H9 (cell line): ENCODE data around the gene GAS2. TPM values are rescaled to one million over a fixed set of nuclear protein-coding genes. Genes with fewer than 3 reads are reported as not detected.

Source experiments
- DNase-seq: peaks from one replicate; pipeline ENCODE4 v3.0.0-alpha.2; 2017
- H2AFZ ChIP-seq: one replicate; pipeline ENCODE4 v1.6.1; 2013; ENCODE audit warnings: mild to moderate bottlenecking, low read length, control low read depth, moderate library complexity
- H2AK5ac ChIP-seq: 2 replicates; pipeline ENCODE4 v1.6.1; 2013; ENCODE audit warnings: low read length, control low read depth, mixed read lengths; ENCODE audit not compliant: insufficient read length
- H2BK120ac ChIP-seq: one replicate; pipeline ENCODE4 v1.6.1; 2013; ENCODE audit warnings: low read depth, mild to moderate bottlenecking, low read length, control low read depth, inconsistent platforms; ENCODE audit not compliant: poor library complexity, severe bottlenecking
- H2BK12ac ChIP-seq: 2 replicates; pipeline ENCODE4 v1.6.1; 2013; ENCODE audit warnings: low read length, control low read depth, mixed read lengths, low read depth; ENCODE audit not compliant: insufficient read length
- H2BK15ac ChIP-seq: 2 replicates; pipeline ENCODE4 v1.6.1; 2013; ENCODE audit warnings: low read depth, low read length, control low read depth
- H2BK20ac ChIP-seq: one replicate; pipeline ENCODE4 v1.6.1; 2013; ENCODE audit warnings: low read depth, mild to moderate bottlenecking, low read length, control low read depth, inconsistent platforms; ENCODE audit not compliant: poor library complexity, severe bottlenecking
- H2BK5ac ChIP-seq: 2 replicates; pipeline ENCODE4 v1.6.1; 2013; ENCODE audit warnings: low read length, control low read depth, mixed read lengths; ENCODE audit not compliant: insufficient read length
- H3K14ac ChIP-seq: 2 replicates; pipeline ENCODE4 v1.6.1; 2013; ENCODE audit warnings: low read length, control low read depth; ENCODE audit not compliant: insufficient read depth
- H3K18ac ChIP-seq: 2 replicates; pipeline ENCODE4 v1.6.1; 2013; ENCODE audit warnings: low read depth, mild to moderate bottlenecking, mixed read lengths, low read length, control low read depth; ENCODE audit not compliant: insufficient read length
- H3K23ac ChIP-seq: 2 replicates; pipeline ENCODE4 v1.6.1; 2013; ENCODE audit warnings: low read length, control low read depth, mixed read lengths, low read depth; ENCODE audit not compliant: insufficient read length
- H3K23me2 ChIP-seq: 2 replicates; pipeline ENCODE4 v1.6.1; 2013; ENCODE audit warnings: low read depth, mild to moderate bottlenecking, mixed read lengths, low read length, control low read depth; ENCODE audit not compliant: insufficient read length, poor library complexity, severe bottlenecking
- H3K27ac ChIP-seq: 2 replicates; pipeline ENCODE4 v1.5.1; 2013; ENCODE audit warnings: low read length, control low read depth, mixed read lengths, low read depth; ENCODE audit not compliant: insufficient read length
- H3K27me3 ChIP-seq: 2 replicates; pipeline ENCODE4 v1.6.1; 2013; ENCODE audit warnings: low read length, control low read depth, inconsistent platforms; ENCODE audit not compliant: insufficient read depth
- H3K4ac ChIP-seq: 2 replicates; pipeline ENCODE4 v1.6.1; 2013; ENCODE audit warnings: low read depth, mild to moderate bottlenecking, control low read depth, inconsistent platforms, low read length, moderate library complexity
- H3K4me1 ChIP-seq: 2 replicates; pipeline ENCODE4 v1.6.1; 2013; ENCODE audit warnings: low read length, control low read depth, inconsistent platforms; ENCODE audit not compliant: insufficient read depth
- H3K4me2 ChIP-seq: 2 replicates; pipeline ENCODE4 v1.6.1; 2013; ENCODE audit warnings: low read length, control low read depth, mixed read lengths; ENCODE audit not compliant: insufficient read length, insufficient read depth
- H3K56ac ChIP-seq: 2 replicates; pipeline ENCODE4 v1.6.1; 2013; ENCODE audit warnings: low read depth, mild to moderate bottlenecking, mixed read lengths, low read length, control low read depth; ENCODE audit not compliant: insufficient read length
- H3K79me1 ChIP-seq: 2 replicates; pipeline ENCODE4 v1.6.1; 2013; ENCODE audit warnings: low read depth, mild to moderate bottlenecking, moderate library complexity, low read length, control low read depth, inconsistent platforms; ENCODE audit not compliant: insufficient read depth, poor library complexity, severe bottlenecking
- H3K79me2 ChIP-seq: 2 replicates; pipeline ENCODE4 v1.6.1; 2013; ENCODE audit warnings: low read length, control low read depth, inconsistent platforms; ENCODE audit not compliant: insufficient read depth
- H3K9ac ChIP-seq: 2 replicates; pipeline ENCODE4 v1.6.1; 2013; ENCODE audit warnings: low read length, control low read depth, mixed read lengths; ENCODE audit not compliant: insufficient read length; ENCODE audit errors: extremely low read depth
- H3K9me3 ChIP-seq: one replicate; pipeline ENCODE4 v1.6.1; 2013; ENCODE audit warnings: low read depth, low read length, inconsistent platforms; ENCODE audit not compliant: control insufficient read depth
- H3T11ph ChIP-seq: one replicate; pipeline ENCODE4 v1.6.1; 2013; ENCODE audit warnings: mild to moderate bottlenecking, low read length, control low read depth, inconsistent platforms
- H4K20me1 ChIP-seq: one replicate; pipeline ENCODE4 v1.6.1; 2013; ENCODE audit not compliant: control insufficient read depth, insufficient read length, insufficient read depth
- H4K5ac ChIP-seq: 2 replicates; pipeline ENCODE4 v1.6.1; 2013; ENCODE audit warnings: low read depth, mild to moderate bottlenecking, mixed read lengths, low read length, control low read depth; ENCODE audit not compliant: insufficient read length
- H4K8ac ChIP-seq: replicated peaks from 2 replicates; pipeline ENCODE4 v1.6.1; 2013; ENCODE audit warnings: low read length, control low read depth, mixed read lengths, low read depth; ENCODE audit not compliant: insufficient read length
- H4K91ac ChIP-seq: 2 replicates; pipeline ENCODE4 v1.6.1; 2013; ENCODE audit warnings: low read depth, mild to moderate bottlenecking, moderate library complexity, mixed read lengths, low read length, control low read depth; ENCODE audit not compliant: insufficient read length
- H3K27ac Mint-ChIP-seq, 3 experiments: 2 replicates in 2 of 3; 3 replicates in 1 of 3; pipeline ENCODE4 v1.8.0; 2020 to 2021; ENCODE audit warnings: mixed read lengths in 3 of 3, mild to moderate bottlenecking in 1 of 3, moderate library complexity in 1 of 3
- H3K27me3 Mint-ChIP-seq: 2 replicates; pipeline ENCODE4 v1.8.0; 2021; ENCODE audit warnings: low read depth, mild to moderate bottlenecking, moderate library complexity, mixed read lengths
- H3K36me3 Mint-ChIP-seq, 3 experiments: 2 replicates in 2 of 3; 3 replicates in 1 of 3; pipeline ENCODE4 v1.8.0; 2020 to 2021; ENCODE audit warnings: low read depth in 3 of 3, mixed read lengths in 3 of 3; ENCODE audit not compliant: insufficient read depth in 1 of 3
- H3K4me1 Mint-ChIP-seq, 2 experiments: 2 replicates each; pipeline ENCODE4 v1.8.0; 2020; ENCODE audit warnings: mixed read lengths in 2 of 2
- H3K4me3 Mint-ChIP-seq, 2 experiments: 2 replicates in 1 of 2; 3 replicates in 1 of 2; pipeline ENCODE4 v1.8.0; 2020 to 2021; ENCODE audit warnings: mild to moderate bottlenecking in 2 of 2, mixed read lengths in 2 of 2, moderate library complexity in 1 of 2
- H3K9me3 Mint-ChIP-seq, 2 experiments: 2 replicates in 1 of 2; 3 replicates in 1 of 2; pipeline ENCODE4 v1.8.0; 2020; ENCODE audit warnings: mild to moderate bottlenecking in 2 of 2, mixed read lengths in 2 of 2, moderate library complexity in 1 of 2
- WGBS: extraction: QIAGEN DNeasy Blood & Tissue Kit; methylation state at CpG from one replicate; pipeline ENCODE4 v1.1.7; 2013; ENCODE audit warnings: missing lambda C conversion rate, low lambda C conversion rate, mixed read lengths; ENCODE audit not compliant: insufficient read length; ENCODE audit errors: extremely low coverage; 5-methylcytosine and 5-hydroxymethylcytosine counted together
- total RNA-seq: library from RNA; stranded (reverse); gene quantifications from 2 replicates; pipeline ENCODE4 v1.2.1, GENCODE V29; 2021
- TF ChIP-seq, protein P1 (sequence below): fragments of 200-600 bp; sonication (generic); conservative IDR thresholded peaks from 3 replicates; pipeline ENCODE4 v1.8.0; 2021; ENCODE audit warnings: antibody characterized with exemption, mild to moderate bottlenecking

The GAS2 gene
- total RNA-seq, 1 experiment from 2014 or later: 1.7 TPM

DNA sequence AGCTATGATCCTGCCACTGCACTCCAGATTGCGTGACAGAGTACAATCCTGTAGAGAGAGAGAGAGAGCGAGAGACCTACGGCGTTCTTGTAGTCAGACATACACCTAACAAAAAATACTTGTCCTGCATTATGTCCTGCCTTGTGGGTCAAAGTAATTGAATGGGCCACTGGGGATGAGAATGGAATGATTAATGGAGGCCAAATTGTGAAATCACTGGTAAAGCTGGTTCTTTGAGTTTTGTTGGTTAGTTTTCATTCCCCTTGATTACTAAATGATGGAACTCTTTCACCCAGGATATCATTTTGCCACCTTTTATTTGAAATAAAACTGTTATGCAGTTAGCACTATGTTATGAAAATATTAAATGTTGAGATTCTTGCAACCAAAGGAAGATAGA lies 18.7 kb downstream of the GAS2 start:
- Mint-ChIP-seq H3K4me1 (peaks cover 0 to 5% of the 10 kb centered on the region in 2 experiments; a peak in 2 of 4 replicates), H3K36me3 (no peaks in the 10 kb centered on the region), H3K27me3 (no peaks in the 10 kb centered on the region), H3K9me3 (no peaks in the 10 kb centered on the region), H3K27ac (peak overlapping the region in 1 of 3 experiments; percentile 74; a peak in 1 of 7 replicates), H3K4me3 (no peak overlapping the region)
- H3K79me2 ChIP-seq: no peaks in the 10 kb centered on the region
- TF ChIP-seq, protein P1, sequence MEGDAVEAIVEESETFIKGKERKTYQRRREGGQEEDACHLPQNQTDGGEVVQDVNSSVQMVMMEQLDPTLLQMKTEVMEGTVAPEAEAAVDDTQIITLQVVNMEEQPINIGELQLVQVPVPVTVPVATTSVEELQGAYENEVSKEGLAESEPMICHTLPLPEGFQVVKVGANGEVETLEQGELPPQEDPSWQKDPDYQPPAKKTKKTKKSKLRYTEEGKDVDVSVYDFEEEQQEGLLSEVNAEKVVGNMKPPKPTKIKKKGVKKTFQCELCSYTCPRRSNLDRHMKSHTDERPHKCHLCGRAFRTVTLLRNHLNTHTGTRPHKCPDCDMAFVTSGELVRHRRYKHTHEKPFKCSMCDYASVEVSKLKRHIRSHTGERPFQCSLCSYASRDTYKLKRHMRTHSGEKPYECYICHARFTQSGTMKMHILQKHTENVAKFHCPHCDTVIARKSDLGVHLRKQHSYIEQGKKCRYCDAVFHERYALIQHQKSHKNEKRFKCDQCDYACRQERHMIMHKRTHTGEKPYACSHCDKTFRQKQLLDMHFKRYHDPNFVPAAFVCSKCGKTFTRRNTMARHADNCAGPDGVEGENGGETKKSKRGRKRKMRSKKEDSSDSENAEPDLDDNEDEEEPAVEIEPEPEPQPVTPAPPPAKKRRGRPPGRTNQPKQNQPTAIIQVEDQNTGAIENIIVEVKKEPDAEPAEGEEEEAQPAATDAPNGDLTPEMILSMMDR: no peak
- H2BK12ac ChIP-seq: no peak overlapping the region
- no peak overlapping the region for H4K91ac ChIP-seq
- no peaks in the 10 kb centered on the region for H3K9me3 ChIP-seq
- H4K5ac ChIP-seq: no peak overlapping the region
- no peaks in the 10 kb centered on the region for H3K27me3 ChIP-seq
- no peaks in the 10 kb centered on the region for H4K20me1 ChIP-seq
- H3K18ac ChIP-seq: no peak overlapping the region
- H4K8ac ChIP-seq: no peak overlapping the region
- no peak overlapping the region for H3K56ac ChIP-seq
- no peak overlapping the region for H3K4me2 ChIP-seq
- DNase-seq: no peak
- no peak overlapping the region for H3K23ac ChIP-seq
- no peaks in the 10 kb centered on the region for H3K79me1 ChIP-seq
- no peak overlapping the region for H3K9ac ChIP-seq
- H2BK20ac ChIP-seq: no peak overlapping the region
- no peaks in the 10 kb centered on the region for H3K23me2 ChIP-seq
- no peak overlapping the region for H3K4ac ChIP-seq
- H2BK5ac ChIP-seq: no peak overlapping the region
- H2AK5ac ChIP-seq: no peak overlapping the region
- H3K14ac ChIP-seq: no peak overlapping the region
- no peak overlapping the region for H2BK15ac ChIP-seq
- H3K27ac ChIP-seq: no peak overlapping the region
- no CpG with 5 or more reads among the region's 4 CpGs for WGBS
- no peak overlapping the region for H2BK120ac ChIP-seq
- no peaks in the 10 kb centered on the region for H3K4me1 ChIP-seq
- no peak overlapping the region for H3T11ph ChIP-seq
- no peak overlapping the region for H2AFZ ChIP-seq
